GM19324 (cell line): ENCODE measurements around the gene HFE.
"Not testable (repeated sequence)": the region's sequence is repeated elsewhere in the genome, so short reads cannot be mapped to it uniquely, and the experiment has no call there.

Experiments
- ATAC-seq: cut with Tn5 transposase; IDR thresholded peaks from one replicate; pipeline ENCODE4 v1.9.1; 2021; ENCODE audit warnings: mild to moderate bottlenecking, moderate library complexity; ENCODE audit not compliant: unreplicated experiment, low FRiP score

Gene HFE

DNA sequence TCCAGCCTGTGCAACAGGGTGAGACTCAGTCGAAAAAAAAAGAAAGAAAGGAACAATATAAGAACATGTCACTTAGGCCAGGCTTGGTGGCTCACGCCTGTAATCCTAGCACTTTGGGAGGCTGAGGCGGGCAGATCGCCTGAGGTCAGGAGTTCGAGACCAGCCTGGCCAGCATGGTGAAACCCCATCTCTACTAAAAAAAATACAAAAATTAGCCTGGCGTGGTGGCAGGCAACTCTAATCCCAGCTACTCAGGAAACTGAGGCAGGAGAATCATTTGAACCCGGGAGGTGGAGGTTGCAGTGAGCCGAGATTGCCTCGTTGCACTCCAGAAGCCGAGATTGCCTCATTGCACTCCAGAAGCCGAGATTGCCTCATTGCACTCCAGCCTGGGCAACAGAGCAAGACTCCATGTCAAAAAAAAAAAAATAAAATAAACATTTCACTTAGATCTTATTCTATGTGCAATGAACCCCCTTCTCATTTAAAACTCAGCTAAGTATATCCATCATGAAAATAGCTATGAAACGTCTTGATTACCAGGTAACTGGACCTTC, 28.7 kb upstream of the HFE start:
- not testable (repeated sequence) for ATAC-seq

DNA sequence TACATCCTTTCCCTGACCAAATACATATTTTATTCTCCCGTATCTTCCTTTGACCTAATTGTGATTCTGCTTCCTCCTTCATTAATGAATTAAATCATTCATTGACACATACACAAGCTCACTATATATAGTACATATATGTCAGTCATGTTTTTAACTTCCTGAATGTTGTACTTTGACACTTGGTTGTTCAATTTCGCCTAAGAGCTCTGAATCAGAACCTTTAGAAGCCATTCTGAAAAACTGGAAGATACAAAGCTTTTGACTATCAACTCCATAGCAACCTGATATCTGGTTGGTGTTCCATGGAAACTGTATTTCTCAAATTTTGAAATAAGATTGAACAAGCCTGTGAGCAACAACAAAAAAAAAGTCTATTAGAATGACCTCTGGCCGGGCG, 27.3 kb upstream of the HFE start:
- no peak for ATAC-seq

DNA sequence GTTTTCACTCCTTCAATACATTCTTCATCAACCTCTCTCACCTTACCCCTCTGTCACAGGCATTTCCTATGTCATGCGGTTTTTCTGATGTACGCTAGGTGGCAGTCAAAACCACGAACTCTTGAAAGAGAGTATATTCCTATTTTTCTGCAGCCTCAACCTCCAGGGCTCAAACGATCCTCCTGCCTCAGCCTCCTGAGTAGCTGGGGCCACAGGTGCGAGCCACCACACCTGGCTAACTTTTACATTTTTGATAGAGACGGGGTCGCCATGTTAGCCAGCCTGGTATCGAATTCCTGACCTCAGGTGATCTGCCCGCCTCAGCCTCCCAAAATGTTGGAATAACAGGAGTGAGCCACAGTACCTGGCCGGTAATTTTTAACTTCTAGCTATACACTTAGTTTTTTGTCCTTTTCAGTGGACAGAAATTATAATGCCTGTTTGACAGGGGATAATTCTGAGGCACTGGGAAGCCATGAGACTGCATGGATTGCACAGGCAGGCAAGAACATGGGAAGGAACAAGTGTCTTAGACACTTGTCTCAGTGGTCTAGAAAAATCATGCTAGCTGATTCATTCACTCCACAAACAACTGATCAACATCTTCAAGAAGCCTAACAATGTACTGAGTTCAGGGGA, 22.5 kb upstream of the HFE start:
- ATAC-seq, result no peak

DNA sequence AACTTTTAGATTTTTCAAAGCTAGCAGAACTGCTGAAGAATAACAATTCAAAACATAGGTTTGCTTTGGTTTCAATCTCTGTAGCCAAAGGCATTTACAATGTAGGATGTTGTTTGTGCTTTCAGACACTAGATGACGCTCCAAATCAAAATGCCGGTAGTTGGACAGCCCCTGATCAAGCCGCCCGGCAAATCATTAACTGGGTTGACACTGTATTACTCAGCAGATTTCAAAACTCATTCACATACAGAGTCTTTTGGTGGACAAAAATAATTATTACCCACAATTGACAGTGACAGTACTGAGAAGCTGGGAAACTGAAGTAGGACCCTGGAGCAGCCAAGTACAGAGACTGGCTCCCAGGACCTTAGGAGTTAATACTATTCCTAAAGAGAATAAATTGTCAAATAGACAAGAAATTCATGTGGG, 21.3 kb upstream of the HFE start:
- ATAC-seq, result peak; percentile 82

DNA sequence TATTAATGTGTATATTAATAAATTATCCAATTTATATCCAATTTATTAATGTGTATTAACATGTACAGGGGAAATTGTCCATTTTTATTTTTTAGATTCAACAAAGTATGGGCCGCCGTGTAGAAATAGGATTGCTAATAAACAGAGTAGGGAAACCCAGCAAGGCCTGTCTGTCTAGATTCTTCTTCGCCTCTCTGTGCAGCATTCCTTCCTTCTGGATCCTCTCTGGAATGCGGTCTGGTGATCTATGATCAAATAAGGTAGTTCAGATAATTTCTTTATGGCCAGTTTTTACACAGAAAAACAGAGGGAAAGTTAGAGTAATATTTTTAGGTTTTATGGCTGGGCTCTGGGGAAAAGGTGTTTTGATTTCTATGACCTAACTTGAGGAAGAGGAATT, 19.9 kb upstream of the HFE start:
- ATAC-seq, result no peak

DNA sequence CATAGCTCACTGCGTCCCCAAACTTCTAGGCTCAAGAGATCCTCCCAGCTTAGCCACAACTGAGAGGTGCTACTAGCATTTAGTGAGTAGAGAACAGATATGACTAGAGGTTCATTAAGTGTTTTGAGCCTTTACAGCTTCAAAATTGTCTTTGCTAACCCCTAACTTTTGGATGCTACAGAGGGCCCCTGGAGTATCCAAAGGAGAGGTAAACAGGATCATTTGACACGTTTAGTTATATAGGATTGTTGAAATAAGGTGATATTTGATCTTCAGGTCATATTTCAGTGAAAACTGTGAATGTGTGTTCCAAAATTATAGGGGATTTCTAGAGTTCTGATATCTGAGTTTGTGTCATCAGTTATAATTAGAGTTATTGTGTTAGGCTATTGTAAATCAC, 19.2 kb upstream of the HFE start:
- no peak for ATAC-seq

DNA sequence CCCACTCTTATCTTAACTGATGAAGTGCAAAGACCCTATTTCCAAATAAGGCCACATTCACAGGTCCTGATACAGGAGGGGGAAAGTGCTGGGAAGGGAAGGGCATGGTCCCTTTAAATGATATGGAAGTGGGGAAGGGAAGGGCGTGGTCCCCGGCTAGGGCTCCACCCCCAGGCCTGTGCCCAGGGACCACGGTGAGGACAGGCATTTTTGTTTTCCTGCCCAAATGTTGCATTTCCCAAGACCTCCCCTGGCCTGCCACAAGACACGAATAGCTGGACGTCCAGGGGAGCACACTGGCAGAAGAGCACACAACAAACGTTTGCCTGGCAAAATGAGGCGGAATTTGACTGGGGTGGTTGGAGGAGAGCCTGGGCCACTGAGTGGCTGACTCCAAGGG, 16.1 kb upstream of the HFE start:
- ATAC-seq, result no peak

DNA sequence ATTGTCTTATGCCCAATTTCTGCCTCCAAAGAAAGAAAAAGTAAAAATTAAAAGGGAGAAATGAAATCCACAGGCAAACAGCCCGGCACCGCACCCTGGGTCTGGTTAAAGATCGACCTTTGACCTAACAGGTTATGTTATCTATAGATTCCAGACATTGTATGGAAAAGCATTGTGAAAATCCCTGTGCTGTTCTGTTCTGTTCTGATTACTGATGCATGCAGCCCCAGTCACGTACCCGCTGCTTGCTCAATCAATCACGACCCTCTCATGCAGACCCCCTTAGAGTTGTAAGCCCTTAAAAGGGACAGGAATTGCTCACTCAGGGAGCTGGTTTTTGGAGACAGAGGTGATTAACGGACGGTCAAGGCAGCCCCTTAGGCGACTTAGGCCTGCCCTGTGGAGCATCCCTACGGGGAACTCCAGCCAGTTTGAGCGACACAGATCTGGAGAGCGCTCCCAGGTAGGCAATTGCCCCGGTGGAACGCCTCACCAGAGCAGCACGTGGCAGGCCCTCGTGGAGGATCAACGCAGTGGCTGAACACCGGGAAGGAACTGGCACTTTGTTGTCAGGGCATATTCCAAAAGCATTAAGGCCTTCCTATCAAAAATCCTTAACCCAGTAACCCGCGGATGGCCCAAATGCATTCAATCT, 12.0 kb upstream of the HFE start:
- no peak for ATAC-seq

DNA sequence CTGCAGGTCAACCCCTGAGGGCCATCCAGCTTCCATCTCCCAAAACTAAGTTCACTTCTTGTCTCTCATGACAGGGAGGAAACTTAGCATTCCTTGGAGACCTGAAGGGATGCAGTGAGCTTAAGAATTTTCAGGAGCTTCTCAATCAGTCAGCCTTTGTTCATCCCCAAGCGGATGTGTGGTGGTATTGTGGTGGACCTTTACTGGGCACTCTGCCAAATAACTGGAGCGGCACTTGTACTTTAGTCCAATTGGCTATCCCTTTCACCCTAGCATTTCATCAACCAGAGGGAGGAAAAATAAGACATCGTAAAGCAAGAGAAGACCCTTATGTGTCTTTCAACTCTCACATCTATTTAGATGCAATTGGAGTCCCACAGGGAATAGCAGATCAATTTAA, 9.2 kb upstream of the HFE start:
- not testable (repeated sequence) for ATAC-seq

DNA sequence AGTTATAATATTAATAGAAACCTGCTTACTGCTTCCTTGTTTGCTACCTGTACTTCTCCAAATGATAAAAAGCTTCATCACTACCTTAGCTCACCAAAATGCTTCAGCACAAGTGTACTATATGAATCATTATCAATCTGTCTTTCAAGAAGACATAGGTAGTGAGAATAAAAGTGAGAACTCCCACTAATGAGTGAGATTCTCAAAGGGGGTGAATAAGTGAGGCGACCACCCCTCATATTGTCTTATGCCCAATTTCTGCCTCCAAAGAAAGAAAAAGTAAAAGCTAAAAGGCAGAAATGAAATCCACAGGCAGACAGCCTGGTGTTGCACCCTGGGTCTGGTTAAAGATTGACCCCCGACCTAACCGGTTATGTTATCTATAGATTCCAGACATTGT, 6.1 kb upstream of the HFE start:
- ATAC-seq, result not testable (repeated sequence)

DNA sequence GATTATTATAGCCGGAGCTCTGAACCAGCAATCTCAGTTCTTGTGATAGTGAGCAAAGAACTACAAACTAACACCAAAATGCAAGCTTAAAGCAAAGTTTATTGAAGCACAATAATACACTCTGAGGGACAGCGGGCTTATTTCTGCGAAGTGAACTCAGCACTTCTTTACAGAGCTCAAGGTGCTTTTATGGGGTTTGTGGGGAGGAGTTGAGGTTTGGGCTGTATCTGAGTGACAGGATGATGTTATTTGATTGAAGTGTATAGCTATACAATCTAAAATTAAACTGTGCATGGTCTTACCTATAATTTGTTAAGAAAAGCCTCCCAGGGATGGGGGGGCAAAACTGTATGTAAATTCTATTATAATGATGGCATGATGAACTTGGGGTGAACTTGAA, 1.0 kb upstream of the HFE start:
- no peak for ATAC-seq

DNA sequence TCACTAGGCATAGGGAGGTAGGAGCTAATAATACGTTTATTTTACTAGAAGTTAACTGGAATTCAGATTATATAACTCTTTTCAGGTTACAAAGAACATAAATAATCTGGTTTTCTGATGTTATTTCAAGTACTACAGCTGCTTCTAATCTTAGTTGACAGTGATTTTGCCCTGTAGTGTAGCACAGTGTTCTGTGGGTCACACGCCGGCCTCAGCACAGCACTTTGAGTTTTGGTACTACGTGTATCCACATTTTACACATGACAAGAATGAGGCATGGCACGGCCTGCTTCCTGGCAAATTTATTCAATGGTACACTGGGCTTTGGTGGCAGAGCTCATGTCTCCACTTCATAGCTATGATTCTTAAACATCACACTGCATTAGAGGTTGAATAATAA, 1.1 kb downstream of the HFE start:
- no peak for ATAC-seq

DNA sequence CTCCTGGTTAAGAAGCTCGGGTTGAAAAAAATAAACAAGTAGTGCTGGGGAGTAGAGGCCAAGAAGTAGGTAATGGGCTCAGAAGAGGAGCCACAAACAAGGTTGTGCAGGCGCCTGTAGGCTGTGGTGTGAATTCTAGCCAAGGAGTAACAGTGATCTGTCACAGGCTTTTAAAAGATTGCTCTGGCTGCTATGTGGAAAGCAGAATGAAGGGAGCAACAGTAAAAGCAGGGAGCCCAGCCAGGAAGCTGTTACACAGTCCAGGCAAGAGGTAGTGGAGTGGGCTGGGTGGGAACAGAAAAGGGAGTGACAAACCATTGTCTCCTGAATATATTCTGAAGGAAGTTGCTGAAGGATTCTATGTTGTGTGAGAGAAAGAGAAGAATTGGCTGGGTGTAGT, 2.0 kb downstream of the HFE start:
- no peak for ATAC-seq

DNA sequence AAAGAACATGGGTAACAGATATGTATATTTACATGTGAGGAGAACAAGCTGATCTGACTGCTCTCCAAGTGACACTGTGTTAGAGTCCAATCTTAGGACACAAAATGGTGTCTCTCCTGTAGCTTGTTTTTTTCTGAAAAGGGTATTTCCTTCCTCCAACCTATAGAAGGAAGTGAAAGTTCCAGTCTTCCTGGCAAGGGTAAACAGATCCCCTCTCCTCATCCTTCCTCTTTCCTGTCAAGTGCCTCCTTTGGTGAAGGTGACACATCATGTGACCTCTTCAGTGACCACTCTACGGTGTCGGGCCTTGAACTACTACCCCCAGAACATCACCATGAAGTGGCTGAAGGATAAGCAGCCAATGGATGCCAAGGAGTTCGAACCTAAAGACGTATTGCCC, 5.2 kb downstream of the HFE start:
- no peak for ATAC-seq

DNA sequence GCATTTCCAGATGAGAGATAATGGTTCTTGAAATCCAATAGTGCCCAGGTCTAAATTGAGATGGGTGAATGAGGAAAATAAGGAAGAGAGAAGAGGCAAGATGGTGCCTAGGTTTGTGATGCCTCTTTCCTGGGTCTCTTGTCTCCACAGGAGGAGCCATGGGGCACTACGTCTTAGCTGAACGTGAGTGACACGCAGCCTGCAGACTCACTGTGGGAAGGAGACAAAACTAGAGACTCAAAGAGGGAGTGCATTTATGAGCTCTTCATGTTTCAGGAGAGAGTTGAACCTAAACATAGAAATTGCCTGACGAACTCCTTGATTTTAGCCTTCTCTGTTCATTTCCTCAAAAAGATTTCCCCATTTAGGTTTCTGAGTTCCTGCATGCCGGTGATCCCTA, 6.8 kb downstream of the HFE start:
- no peak for ATAC-seq

DNA sequence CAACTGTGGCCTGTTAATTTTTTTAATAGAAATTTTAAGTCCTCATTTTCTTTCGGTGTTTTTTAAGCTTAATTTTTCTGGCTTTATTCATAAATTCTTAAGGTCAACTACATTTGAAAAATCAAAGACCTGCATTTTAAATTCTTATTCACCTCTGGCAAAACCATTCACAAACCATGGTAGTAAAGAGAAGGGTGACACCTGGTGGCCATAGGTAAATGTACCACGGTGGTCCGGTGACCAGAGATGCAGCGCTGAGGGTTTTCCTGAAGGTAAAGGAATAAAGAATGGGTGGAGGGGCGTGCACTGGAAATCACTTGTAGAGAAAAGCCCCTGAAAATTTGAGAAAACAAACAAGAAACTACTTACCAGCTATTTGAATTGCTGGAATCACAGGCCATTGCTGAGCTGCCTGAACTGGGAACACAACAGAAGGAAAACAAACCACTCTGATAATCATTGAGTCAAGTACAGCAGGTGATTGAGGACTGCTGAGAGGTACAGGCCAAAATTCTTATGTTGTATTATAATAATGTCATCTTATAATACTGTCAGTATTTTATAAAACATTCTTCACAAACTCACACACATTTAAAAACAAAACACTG, 10.1 kb downstream of the HFE start:
- no peak for ATAC-seq

DNA sequence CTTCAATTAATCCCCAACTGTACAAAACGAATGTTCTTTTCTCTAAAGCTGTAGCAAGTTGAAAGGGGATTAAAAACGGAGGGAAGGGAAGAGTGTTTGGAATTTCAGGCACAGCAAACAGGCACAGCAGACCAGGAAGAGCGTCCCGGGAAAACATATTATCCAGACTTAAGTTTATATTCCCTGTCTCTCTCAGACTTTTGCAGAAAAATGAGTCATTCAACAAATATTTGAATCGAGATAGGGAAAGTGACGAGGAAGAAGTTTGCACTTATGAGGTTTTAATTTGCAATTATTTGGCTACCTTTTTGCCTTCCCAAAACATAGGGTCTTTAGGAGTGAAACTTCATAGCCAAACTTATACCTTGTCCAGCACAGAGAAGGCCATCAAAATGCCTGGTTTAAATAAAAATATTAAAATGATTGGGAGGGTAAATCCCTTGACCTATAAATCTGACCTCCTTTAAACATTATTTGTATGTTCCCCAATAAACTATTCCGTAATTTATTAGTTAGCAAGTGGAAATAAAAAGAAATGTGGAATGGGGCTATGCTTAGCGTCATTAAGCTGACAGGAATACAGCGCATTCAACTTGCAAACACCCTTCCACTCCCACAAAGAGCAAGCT, 16.0 kb downstream of the HFE start:
- ATAC-seq, result no peak

DNA sequence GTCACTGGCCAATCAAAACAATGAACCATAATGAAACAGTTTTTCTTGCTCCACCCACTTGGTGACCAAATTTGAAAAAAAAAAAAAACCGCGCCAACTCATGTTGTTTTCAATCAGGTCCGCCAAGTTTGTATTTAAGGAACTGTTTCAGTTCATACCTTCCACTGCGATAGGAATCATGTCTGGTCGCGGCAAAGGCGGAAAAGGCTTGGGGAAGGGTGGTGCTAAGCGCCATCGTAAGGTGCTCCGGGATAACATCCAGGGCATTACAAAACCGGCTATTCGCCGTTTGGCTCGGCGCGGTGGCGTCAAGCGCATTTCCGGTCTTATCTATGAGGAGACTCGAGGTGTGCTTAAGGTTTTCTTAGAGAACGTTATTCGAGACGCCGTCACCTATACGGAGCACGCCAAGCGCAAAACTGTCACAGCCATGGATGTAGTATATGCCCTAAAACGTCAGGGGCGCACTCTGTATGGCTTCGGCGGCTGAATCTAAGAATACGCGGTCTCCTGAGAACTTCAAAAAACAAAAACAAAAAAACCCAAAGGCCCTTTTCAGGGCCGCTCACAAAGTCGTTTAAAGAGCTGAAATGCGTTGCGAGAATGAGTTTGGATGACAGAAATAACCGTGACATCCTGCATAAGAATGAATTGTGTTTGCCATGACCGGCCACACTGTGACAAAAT, 16.7 kb downstream of the HFE start:
- peak; percentile 92 for ATAC-seq

DNA sequence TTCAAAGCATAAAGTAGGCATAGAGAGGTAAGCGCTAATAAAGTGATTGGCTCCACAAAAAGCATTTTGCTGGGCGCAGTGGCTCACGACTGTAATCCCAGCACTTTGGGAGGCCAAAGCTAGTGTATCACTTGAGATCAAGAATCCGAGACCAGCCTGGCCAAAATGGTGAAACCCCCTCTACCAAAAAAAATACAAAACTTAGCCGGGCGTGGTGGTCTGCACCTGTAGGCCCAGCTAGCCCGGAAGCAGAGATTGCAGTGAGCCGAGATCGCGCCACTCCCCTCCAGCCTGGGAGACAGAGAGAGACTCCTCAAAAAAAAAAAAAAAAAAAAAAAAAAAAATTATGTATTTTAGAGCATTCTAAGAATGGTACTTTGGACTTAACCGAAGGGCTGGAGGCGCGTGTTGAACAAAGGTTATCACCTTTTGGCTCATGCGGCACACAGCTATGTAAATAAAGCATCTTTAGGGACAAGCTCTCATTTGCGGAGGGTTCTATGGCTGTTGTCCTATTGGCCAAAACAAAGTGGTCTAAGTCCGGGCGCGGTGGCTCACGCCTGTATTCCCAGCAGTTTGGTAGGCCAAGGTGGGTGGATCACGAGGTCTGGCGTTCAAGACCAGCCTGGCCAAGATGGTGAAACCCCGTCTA, 17.4 kb downstream of the HFE start:
- ATAC-seq, result no peak

DNA sequence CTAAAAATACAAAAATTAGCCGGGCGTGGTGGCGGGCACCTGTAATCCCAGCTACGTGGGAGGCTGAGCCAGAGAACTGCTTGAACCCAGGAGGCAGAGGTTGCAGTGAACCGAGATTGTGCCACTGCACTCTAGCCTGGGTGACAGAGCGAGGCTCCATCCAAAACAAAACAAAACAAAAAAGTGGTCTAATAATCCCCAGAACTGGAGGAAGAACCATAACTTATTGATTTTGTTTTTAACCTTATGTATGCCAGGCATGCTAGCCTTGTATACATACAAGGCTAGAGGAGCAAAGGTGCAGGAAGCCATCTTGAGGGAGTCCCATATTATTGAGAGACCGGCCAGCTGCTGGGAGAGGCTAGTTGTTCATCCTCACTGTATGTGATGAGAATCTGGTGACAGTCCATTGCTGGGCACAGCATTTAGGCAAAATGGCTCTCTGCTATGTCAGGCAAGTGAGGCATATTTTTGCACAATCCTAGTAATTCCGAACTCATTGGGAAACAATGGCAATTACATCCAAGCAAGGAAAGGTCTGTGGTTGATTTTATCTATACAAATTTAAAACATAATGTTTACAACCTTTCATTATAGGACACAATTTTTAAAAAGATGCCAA, 18.0 kb downstream of the HFE start:
- ATAC-seq, result no peak
